ENCODE data around the gene COL27A1. TPM values are rescaled to one million over a fixed set of nuclear protein-coding genes. Genes with fewer than 3 reads are reported as not detected.

The COL27A1 gene
- total and polyA plus RNA-seq, 9 of the 15 experiments (the other 6 are each of a cell fraction or from before 2014, with no cell fraction given): 0.07 TPM; not detected in 8

DNA sequence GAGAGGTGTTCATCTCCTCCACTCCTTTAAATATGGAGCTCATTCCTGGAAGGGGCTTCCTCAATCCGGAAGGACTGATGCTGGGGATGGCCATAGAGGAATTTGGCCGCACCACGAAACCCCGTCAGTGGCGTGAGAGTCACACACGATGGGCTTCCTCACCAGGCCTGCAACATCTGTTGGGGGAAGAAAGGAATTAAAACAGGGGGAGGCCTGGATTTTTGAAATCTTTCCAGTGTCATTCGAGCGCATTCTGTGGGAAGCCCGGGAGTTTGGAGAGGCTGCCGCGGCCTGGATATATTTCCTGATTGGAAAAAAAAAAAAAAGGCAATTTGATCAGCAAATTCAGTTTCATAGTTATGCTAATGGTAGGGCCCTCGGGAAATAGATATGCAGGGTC, 91.2 kb downstream of the COL27A1 start:
- ChIA-PET POLR2A (no interaction called here), CTCF (ENCODE audit: low intra/inter-chr PET ratio) (no interaction called here)

More for the DNA sequence above, 91.2 kb downstream of the COL27A1 start:
- BruUV-seq (replicated peaks): no TSS peak
- no peak overlapping the region for H3K27ac ChIP-seq (ENCODE audit: extremely low read depth, low read depth, low read length)
- H3K79me2 ChIP-seq (ENCODE audit: control insufficient read depth, insufficient read depth, low read length): no peaks in the 10 kb centered on the region
- H3K9ac ChIP-seq (ENCODE audit: insufficient read depth in 1 of 2, low read depth in 2 of 2, low read length in 2 of 2): no peak overlapping the region
- H3K4me3 ChIP-seq: no peak overlapping the region
- H3K36me3 ChIP-seq (ENCODE audit: control insufficient read depth, insufficient read depth, low read length): no peaks in the 10 kb centered on the region
- 2% methylated on average over 12 of the region's 12 CpGs for WGBS (ENCODE audit: insufficient coverage, low coverage, missing lambda C conversion rate)
- TF ChIP-seq, protein P1, sequence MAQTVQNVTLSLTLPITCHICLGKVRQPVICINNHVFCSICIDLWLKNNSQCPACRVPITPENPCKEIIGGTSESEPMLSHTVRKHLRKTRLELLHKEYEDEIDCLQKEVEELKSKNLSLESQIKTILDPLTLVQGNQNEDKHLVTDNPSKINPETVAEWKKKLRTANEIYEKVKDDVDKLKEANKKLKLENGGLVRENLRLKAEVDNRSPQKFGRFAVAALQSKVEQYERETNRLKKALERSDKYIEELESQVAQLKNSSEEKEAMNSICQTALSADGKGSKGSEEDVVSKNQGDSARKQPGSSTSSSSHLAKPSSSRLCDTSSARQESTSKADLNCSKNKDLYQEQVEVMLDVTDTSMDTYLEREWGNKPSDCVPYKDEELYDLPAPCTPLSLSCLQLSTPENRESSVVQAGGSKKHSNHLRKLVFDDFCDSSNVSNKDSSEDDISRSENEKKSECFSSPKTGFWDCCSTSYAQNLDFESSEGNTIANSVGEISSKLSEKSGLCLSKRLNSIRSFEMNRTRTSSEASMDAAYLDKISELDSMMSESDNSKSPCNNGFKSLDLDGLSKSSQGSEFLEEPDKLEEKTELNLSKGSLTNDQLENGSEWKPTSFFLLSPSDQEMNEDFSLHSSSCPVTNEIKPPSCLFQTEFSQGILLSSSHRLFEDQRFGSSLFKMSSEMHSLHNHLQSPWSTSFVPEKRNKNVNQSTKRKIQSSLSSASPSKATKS (CRISPR knock-in tag; IDR thresholded peaks at IDR 0.05): no peak
- TF ChIP-seq, protein P2, sequence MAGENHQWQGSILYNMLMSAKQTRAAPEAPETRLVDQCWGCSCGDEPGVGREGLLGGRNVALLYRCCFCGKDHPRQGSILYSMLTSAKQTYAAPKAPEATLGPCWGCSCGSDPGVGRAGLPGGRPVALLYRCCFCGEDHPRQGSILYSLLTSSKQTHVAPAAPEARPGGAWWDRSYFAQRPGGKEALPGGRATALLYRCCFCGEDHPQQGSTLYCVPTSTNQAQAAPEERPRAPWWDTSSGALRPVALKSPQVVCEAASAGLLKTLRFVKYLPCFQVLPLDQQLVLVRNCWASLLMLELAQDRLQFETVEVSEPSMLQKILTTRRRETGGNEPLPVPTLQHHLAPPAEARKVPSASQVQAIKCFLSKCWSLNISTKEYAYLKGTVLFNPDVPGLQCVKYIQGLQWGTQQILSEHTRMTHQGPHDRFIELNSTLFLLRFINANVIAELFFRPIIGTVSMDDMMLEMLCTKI (IDR thresholded peaks at IDR 0.05; ENCODE audit: partially characterized antibody): no peak
- TF ChIP-seq YBX1 (IDR thresholded peaks at IDR 0.05): no peak
- no peak for TF ChIP-seq ZNF232 (CRISPR knock-in tag; IDR thresholded peaks at IDR 0.05)
- ATAC-seq: no peak
- in situ Hi-C loops (cut with MboI): no loop called here
- no peak overlapping the region for H3K4me2 ChIP-seq (ENCODE audit: insufficient read depth, low read length)
- peaks cover 6% of the 10 kb centered on the region for H4K20me1 ChIP-seq (replicated peaks; ENCODE audit: control insufficient read depth, insufficient read depth, low read length)
- H3K4me1 ChIP-seq (replicated peaks in 1 of 2; ENCODE audit: control insufficient read depth in 2 of 2, insufficient read depth in 2 of 2, low read length in 2 of 2): no peaks in the 10 kb centered on the region
- no peak overlapping the region for H2AFZ ChIP-seq (ENCODE audit: low read depth, low read length)
- no peaks in the 10 kb centered on the region for H3K9me1 ChIP-seq (ENCODE audit: control insufficient read depth, insufficient read depth, low read length)
- FAIRE-seq: no peak
- intact Hi-C loops (cut with micrococcal nuclease): no loop called here
- no peaks in the 10 kb centered on the region for H3K9me3 ChIP-seq (replicated peaks; ENCODE audit: control insufficient read depth, insufficient read depth, low read depth, low read length)
- DNase-seq (ENCODE audit: extremely low read depth in 1 of 4, low spot score in 3 of 4): no peak
- peaks cover 16 to 64% of the 10 kb centered on the region in 2 experiments; a peak in 4 of 5 replicates for H3K27me3 ChIP-seq (ENCODE audit: control insufficient read depth in 2 of 2, insufficient read depth in 2 of 2, low read length in 2 of 2)

All from K562 (cell line).